Activated T-helper 1 cell treated with anti-CD3 and anti-CD28 coated beads, Interleukin-2, amount 50 U/mL, for 16 hours (primary cell): Measurements from ENCODE around the gene RASGRP2.

ENCODE experiments used
- DNase-seq, 2 donors: peaks; one replicate each; pipeline ENCODE4 v3.0.0-alpha.2; 2020; ENCODE audit warnings: low read depth in 1 of 2, low spot score in 1 of 2

The RASGRP2 gene

DNA sequence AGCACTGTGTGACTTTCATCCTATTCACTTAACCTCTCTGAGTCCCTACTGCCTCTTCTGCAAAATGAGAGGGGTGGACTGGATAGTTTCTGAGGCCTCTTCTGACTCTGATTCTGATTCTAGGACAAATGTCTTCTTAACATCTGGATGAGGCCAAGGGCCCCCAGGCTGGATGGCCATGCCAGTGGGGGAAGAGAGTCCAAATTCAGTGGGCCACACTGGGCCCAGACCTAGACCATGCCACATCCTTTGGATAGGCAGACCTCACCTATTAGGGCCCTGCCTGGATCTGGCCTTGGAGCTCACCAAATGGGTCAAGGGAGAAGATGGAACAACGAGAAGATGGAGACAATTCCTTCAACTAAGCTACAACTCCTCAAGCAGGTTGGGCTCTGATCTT is 45.5 kb downstream of the RASGRP2 start:
- no peak for DNase-seq

DNA sequence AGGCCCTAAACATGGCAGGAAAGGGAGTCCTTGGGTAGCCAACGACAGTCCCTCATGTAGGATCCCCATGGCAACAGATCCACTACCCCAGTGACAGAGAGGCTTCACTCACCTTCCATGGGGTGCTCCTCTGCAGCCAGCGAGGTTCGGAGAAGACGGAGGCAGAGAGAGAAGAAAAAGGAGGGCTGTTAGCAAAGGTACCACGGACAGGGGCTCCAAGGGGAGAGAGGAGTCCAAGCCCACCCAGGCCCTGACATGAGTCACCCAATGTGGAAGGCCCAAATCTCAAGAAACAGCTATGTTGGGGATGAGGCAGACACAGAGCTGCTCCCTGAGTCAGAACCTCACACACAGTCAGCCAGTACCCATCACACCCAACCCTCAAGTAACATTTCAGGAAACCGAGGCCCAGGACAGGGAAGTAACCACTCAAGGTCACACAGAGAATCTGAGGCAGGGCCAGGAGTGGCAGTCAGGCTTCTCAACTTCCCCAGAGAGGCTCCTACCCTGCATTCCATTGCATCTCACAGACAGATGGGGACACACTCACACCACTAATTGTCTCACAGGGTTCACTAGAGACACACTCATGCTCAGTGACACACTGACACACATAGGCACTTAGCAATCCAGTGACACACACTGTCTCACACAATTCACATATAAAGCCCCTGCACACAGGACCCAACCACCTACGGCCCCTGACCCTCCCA is 46.1 kb downstream of the RASGRP2 start:
- no peak for DNase-seq

DNA sequence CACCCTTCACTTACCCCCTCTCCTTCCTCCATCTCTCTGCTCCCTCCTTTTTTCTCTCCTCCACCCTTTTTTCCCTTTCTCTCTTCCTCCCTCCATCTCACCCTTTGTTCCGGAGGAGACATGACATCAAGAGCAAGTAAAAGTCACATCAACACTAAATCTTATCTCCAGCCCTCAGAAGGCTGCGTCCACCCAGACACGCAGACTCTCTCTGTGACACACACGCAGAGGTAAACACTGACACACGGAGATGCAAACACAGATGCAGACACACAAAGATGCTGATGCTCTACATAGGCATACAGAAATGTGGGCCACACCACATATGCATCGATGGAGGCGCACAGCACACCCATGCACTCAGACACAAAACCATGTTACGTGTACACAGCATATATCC is 47.9 kb downstream of the RASGRP2 start:
- DNase-seq = no peak

DNA sequence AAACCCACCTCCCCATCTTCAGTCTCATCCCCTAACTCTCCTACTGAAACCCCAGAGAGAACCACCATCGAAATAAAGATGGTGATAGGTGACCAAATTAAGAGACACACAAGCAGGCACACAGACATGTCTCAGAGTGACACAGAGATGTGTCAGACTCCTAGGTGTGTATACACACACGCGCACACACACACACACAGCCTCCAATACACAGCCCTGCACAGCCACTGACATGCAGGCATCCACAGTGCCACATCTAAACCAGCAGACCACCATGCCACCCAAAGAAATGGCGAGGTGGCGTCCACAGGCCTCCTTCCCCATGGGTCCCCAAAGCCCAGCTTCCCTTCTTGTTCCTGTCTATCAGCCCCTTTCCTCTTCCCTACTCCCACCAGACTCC is 48.4 kb downstream of the RASGRP2 start:
- DNase-seq = no peak

DNA sequence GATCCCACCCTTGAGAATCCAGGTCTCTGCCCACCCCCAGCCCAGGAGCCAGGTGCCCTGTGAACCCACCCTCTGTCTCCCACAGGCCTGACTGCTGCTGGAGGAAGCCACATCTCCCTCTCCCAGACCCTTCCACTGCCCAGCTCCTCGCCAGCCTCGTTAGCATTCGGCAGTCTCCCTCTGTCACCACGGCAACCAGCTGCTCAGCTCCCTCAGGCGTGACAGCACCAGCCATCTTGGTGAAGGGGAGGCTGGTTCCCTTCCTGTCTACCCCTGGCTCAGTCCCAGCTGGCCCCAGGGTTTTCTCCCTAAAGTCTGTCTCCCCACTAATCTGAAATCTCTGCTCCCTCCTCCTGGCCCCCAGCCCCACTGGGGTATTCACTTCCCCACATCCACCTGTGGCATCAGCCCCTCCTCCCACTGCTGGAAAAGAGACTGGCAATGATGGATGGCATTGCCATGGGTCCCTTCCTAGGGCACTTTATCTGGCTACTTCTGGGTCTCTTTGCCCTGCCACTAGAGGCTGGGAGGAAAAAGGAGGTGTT is 49.0 kb downstream of the RASGRP2 start:
- no peak for DNase-seq

DNA sequence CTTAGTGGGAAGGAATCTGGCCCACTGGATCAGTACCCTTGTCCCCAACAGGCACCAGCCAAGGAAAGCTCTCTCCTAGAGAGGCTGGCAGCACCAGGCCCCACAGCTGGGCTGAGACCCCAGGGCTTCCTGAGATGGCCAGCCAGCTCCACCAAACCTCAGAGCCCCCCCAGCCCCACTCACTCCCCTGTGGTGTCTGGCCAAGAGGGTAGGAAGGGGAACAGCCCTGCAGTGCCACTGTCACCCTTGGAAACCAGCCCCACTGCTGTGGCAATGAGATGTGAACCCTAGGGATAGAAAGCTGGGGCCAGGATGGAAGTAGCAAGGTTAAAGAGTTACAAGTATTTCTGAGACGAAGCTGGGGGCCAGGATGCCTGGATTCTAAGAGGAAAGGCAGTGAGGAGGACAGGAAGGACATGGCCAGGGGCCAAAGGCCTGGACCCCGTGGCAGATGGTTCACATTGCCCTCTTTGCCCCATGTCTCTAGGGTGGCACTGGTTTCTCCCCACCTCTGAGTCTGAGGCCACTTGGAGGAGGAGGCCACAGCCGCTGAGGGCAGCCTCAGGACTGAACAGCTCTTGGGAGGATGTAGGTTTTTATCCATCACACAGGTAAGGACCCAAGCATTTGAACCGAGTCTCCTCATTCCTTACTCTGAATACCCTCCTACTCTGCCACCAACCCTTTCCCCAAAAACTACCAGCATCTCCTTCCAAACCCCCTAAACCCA is 49.8 kb downstream of the RASGRP2 start:
- DNase-seq = no peak

DNA sequence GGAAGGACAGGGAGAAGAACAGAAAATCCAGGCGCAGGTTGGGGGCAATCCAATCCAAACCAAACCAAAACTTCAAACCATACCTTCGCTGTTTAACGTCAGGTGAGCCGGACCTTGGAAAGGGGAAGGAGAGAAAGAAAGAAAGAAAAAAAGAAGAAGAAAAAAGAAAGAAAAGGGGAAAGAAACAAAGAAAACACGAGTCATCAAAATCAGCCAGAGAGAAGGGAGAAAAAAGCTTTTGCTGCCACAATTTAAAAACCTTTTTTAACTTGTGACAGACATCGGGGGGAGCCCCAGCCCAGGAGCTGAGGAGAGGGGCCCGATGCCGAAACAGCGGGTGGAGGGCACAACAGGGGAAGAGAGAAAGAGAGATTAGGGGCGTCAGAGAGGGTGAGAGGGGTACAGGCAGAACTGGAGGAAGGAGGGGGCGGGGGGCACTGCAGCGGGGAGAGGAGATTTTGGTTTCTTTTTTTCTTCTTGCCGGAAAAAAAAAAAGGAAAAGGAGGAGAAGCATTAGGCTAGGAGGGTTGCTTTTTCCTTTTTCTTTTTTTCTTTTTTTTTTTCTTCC is 51.1 kb downstream of the RASGRP2 start:
- DNase-seq = no peak

DNA sequence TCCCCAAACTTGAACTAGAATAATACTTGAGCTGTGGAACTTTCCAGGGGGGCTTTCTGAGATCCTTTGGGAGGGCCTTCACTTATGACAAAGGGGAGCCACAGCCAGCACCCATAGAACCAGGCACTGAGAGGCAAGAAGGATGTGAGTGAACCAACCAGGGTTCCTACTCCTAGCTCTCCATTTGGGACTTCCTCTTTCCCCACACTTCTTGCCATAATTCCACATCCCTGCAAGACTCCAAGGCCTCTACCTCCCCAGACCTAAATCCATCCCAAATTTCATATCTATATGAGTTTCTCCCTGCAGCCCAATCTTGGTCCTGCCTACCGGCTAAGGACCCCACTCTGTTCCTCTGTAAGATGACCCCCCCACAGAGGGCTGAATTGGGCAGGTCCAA is 52.4 kb downstream of the RASGRP2 start:
- DNase-seq = no peak

DNA sequence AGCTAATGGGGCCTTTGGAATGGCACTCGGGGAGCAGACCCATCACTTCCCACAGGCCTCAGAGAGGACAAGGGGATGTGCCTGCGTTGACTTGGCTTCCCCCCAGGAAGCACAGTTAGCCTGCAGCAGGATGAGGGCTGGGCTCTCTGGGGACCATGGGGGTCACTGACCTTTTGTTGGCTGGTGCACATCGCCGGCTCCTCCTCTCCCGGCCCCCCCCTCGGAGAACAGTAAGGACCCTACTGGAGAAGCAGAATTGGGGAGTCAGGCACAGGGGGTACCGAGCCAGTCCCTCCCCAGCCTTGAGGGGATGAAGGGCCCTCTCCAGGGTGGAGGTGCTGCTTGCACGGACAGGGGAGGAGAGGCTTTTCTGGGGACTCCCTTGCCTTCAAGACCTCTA is 53.7 kb downstream of the RASGRP2 start:
- no peak for DNase-seq

DNA sequence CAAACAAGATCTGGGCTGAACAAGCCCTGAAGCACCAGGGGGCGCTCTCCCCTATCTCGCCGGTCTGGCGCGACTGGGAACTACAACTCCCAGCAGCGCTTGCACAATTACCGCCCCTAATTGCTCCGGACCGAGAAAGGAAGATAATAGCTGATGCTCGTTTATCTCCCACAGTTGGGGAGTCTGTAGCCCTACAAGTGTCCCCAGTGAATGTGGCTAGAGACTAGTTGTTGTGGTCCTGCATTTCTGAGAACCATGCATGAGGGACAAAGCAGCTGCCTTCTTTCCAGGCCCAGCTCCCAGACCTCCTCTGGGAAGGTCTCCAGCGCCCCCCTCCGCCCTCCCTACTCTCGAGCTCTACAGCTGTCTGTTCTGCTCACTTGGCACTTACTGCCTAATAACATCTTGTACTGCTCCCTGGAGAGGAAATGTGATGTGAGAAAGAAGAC is 55.4 kb downstream of the RASGRP2 start:
- DNase-seq = peak; percentile 81 to 86

DNA sequence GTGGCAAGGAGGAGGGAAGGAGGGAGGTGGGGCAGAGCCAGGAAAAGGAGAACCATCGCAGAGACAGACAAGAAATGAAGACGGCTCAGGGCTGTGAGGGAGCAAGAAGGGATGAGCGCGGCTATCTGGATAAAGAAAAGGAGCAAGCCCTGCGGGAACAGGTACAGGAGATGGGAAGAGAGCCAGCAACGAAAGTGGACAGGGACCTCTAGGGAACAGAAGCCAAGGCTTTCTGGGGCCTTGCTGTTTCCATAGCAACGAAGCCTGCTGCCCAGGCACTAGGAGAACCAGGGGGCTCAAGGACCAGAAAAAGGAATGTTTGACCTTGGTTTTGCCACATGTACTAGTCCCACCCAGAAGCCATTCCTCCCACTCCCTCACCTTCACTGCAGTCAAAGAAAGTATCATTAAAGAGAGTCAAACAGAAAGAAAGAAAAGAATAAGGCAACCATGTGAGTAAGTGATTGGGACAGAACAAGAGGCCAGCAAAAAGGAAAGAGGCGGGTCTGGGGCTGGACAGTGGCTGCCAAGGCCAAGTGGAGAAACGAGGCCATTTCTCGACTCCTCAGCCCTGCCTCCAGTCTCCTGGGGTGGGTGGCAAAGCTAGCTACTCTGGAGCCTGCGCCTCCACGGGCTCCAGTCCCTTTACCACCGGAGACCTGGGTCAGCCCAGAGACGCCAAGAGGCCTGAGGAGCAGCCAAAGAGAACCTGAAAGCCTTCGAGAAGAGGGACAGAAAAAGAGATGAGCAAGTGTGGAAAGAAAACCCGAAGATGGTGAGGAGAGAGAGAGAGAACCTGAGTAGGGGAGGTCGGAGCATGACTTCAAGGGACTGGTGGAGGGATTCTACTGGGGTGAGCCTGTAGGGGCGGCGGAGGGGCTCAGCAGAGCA is 56.1 kb downstream of the RASGRP2 start:
- DNase-seq = no peak

DNA sequence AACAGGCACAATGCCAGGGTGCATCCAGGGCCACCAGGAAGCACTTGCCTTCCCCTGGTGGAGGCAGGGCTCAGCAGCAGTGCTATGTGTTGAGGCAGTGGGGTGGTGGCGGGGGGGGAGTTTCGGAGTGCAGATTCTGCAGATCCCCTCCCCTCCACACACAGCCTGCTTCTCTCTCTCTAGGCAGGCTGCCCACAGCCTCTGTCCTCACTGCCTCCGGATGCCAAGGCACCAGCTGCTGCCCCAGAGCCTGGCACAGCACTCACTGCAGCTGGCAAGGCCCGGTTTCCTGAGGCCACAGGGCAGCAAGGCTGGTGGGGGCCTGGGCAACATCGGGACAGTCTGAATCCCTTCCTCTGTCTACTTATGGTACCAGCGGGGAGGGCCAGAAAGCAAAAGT is 56.7 kb downstream of the RASGRP2 start:
- DNase-seq = no peak

DNA sequence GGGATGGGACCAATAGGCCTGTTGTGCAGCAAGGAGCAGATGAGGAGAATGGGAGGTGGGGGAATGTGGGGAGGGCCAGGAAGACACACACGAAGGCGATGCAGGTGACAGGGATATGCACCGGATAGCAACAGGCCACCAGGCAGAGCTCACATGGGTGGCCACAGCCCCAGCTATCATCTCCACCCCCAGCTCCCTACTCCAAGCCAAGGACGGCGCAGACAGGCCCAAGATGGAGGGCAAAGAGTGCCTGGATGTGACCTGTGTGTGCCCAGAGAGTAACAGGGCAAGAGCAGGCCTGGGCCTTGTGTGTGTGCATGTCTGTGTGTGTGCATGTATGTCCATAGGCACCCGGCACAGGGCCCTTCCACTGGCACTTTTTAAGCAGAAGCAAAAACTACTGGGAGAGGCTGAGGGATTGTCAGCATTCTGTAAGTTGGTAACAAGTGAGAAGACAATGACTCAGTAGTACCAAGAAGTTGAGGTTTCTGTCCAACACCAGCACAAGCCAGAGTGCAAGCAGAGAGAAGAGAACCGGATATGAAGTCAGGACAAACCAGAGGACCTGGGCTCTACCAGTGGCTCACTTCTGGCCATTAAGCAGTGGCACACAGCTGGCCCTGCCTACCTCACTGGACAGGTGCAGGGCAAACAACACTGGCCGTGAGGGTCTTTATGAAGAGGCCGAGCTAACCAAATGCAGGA is 57.3 kb downstream of the RASGRP2 start:
- no peak for DNase-seq

DNA sequence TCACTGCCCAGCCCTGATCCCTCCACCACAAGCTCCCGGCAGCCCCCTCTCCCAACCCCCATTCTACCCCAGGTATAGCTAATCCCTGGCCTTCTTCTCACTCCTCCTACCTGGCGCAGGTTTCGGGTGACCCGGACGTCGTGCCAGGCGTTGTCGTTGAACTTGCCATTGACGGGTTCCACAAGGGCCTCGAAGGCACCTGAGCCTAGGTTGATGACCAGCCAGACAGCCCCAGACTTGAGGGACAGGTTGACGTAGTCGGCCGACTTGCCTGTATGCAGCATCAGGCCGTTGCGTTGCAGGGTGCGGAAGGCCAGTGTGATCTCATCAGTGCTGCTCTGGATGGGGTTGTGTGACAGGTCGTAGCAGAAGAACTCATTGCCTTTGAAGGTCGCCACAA is 58.4 kb downstream of the RASGRP2 start:
- DNase-seq = no peak

DNA sequence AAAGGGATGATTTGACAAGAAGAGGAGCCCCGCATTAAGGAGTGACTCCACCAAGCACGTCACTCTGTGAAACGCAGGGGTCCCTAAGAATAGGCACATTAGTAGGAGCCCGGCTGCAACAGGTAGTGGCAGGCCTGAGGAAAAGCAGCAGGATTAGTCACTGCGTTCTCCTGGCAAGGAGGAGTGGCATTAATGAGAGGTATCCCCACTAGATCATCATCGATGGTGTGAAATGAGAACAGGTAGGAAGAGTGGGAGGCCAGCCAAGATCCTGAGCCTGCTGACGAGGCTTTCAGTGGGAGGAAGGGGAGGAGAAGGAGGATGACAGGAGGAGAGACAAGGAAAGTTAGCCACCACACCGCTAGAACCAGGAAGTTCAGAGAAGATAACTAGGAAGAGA is 59.6 kb downstream of the RASGRP2 start:
- DNase-seq = no peak

DNA sequence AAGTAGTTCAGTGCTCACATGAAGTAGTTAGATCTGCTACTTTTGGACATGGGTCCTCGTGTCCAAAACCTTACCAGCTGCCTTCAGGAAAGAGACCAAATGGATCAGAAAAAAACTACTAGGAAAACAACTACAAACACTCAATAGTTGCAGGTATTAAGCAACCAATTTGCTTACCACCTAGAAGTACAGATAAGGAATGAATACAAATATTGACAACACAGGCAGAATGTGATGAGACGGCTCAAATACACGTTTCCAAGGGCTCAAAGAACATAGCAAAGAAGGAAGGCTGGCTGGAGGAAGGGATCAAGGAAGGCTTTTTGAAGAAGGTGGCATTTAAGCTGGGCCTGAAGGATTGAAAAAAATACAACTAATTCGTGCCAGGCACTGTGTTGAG is 62.8 kb downstream of the RASGRP2 start:
- no peak for DNase-seq

DNA sequence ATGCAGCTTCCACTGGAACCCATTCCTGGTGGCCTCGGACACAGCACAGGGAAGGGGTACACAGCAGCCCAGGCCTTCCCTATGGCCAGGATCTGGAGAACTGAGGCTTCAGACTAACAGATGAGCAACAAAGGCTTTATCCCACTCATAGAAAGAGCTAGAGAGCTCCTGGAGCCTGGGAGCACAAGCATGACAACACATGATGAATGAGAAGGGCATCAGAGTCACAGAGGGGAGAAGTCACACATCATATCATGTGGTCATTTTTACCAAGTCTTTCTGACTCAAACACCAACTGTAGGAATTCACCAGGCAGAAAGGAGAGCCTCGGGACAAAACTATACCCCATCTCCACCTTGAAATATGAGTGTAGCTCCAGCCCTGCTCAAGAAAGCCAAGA is 64.1 kb downstream of the RASGRP2 start:
- no peak for DNase-seq

DNA sequence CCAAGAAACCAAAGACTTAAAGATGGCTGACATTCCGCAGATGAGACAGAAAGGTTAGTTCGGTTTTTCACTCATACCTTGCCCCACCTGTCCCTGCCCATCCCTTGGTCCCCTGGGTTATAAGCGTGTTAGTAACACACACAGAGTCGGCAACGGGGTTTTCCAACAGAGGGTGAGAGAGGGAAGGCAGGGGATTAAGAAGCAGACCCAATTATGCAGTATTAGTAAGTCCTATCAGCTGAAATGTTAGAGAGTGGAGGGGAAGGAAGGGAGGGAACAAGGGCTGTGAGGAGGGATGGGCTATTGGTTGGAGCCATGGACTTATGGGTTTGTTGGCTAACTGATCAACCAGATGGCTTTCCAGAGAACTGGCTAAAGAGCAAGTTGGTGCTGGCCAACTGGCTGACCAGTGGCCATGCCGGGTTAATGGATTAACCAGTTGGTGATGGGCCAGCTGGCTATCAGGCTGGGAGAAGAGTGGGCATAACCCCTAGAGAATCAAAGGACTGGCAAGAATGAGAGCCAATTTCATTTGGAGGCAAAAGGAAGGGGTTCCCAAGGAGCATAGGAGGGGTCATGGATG is 66.4 kb downstream of the RASGRP2 start:
- no peak for DNase-seq
